ENCODE results near the gene SLC44A4.

SLC44A4 gene

GRCh38 chr6:31814677-31815024 is 64.1 kb downstream of the SLC44A4 start:
- DNase-seq (ENCODE audit: low read depth), result peak; percentile 89
- peak overlapping the region; percentile 90 for H3K4me3 ChIP-seq (ENCODE audit: low read depth, low read length)
- TF ChIP-seq CTCF (IDR thresholded peaks at IDR 0.05; ENCODE audit: insufficient read depth, low read depth, low read length, missing control alignments), result no peak

GRCh38 chr6:31813465-31813849 is 65.3 kb downstream of the SLC44A4 start:
- peak overlapping the region; percentile 90 for H3K4me3 ChIP-seq (ENCODE audit: low read depth, low read length)
- no peak for DNase-seq (ENCODE audit: low read depth)
- TF ChIP-seq CTCF (IDR thresholded peaks at IDR 0.05; ENCODE audit: insufficient read depth, low read depth, low read length, missing control alignments), result no peak

Data from GM12865 (cell line).